ENCODE data around the gene CCT5. TPM values are rescaled to one million over a fixed set of nuclear protein-coding genes. Genes with fewer than 3 reads are reported as not detected.

CCT5 gene
- total RNA-seq, 1 donor from 2014 or later: 223 TPM

GRCh38 chr5:10214041-10214440 lies 36.0 kb upstream of the CCT5 start:
- Mint-ChIP-seq H3K27me3 (no peaks in the 10 kb centered on the region), H3K36me3 (ENCODE audit: insufficient read depth) (no peaks in the 10 kb centered on the region), H3K27ac (no peak overlapping the region), H3K4me3 (ENCODE audit: low read depth) (no peak overlapping the region), H3K9me3 (ENCODE audit: low read depth) (no peaks in the 10 kb centered on the region), H3K4me1 (ENCODE audit: low read depth) (no peaks in the 10 kb centered on the region)
- no peak for DNase-seq (ENCODE audit: low spot score, unreplicated experiment)
- no peak for TF ChIP-seq CTCF (IDR thresholded peaks at IDR 0.05; ENCODE audit: unreplicated experiment)

- Mint-ChIP-seq H3K4me3 (ENCODE audit: low read depth) (no peak overlapping the region), H3K27me3 (no peaks in the 10 kb centered on the region), H3K9me3 (ENCODE audit: low read depth) (no peaks in the 10 kb centered on the region), H3K36me3 (ENCODE audit: insufficient read depth) (no peaks in the 10 kb centered on the region), H3K4me1 (ENCODE audit: low read depth) (no peaks in the 10 kb centered on the region), H3K27ac (no peak overlapping the region)
- no peak for DNase-seq (ENCODE audit: low spot score, unreplicated experiment)
- TF ChIP-seq CTCF (IDR thresholded peaks at IDR 0.05; ENCODE audit: unreplicated experiment): no peak
Measured at GRCh38 chr5:10215366-10215765, 34.7 kb upstream of the CCT5 start.

GRCh38 chr5:10216107-10216506 lies 34.0 kb upstream of the CCT5 start:
- H3K36me3 Mint-ChIP-seq (ENCODE audit: insufficient read depth): no peaks in the 10 kb centered on the region
- H3K4me1 Mint-ChIP-seq (ENCODE audit: low read depth): no peaks in the 10 kb centered on the region
- no peak for TF ChIP-seq CTCF (IDR thresholded peaks at IDR 0.05; ENCODE audit: unreplicated experiment)
- H3K4me3 Mint-ChIP-seq (ENCODE audit: low read depth): no peak overlapping the region
- no peak overlapping the region for H3K27ac Mint-ChIP-seq
- no peaks in the 10 kb centered on the region for H3K27me3 Mint-ChIP-seq
- H3K9me3 Mint-ChIP-seq (ENCODE audit: low read depth): no peaks in the 10 kb centered on the region
- DNase-seq (ENCODE audit: low spot score, unreplicated experiment): no peak

GRCh38 chr5:10218658-10219057 lies 31.4 kb upstream of the CCT5 start:
- H3K4me1 Mint-ChIP-seq (ENCODE audit: low read depth): no peaks in the 10 kb centered on the region
- peaks cover 1% of the 10 kb centered on the region for H3K9me3 Mint-ChIP-seq (ENCODE audit: low read depth)
- TF ChIP-seq CTCF (IDR thresholded peaks at IDR 0.05; ENCODE audit: unreplicated experiment): no peak
- no peak overlapping the region for H3K4me3 Mint-ChIP-seq (ENCODE audit: low read depth)
- H3K27me3 Mint-ChIP-seq: no peaks in the 10 kb centered on the region
- no peak overlapping the region for H3K27ac Mint-ChIP-seq
- no peak for DNase-seq (ENCODE audit: low spot score, unreplicated experiment)
- H3K36me3 Mint-ChIP-seq (ENCODE audit: insufficient read depth): peaks cover 4% of the 10 kb centered on the region

- no peaks in the 10 kb centered on the region for H3K4me1 Mint-ChIP-seq (ENCODE audit: low read depth)
- peaks cover 8% of the 10 kb centered on the region for H3K36me3 Mint-ChIP-seq (ENCODE audit: insufficient read depth)
- DNase-seq (ENCODE audit: low spot score, unreplicated experiment): no peak
- TF ChIP-seq CTCF (IDR thresholded peaks at IDR 0.05; ENCODE audit: unreplicated experiment): no peak
- H3K9me3 Mint-ChIP-seq (ENCODE audit: low read depth): peaks cover 5% of the 10 kb centered on the region
- H3K27ac Mint-ChIP-seq: no peak overlapping the region
- no peak overlapping the region for H3K4me3 Mint-ChIP-seq (ENCODE audit: low read depth)
- no peaks in the 10 kb centered on the region for H3K27me3 Mint-ChIP-seq
Measured at GRCh38 chr5:10219068-10219467, 31.0 kb upstream of the CCT5 start.

Data from progenitor cell of endocrine pancreas (in vitro differentiated cells).